Lower leg skin (tissue), 4 donors: ENCODE results near the gene METTL13. TPM values are rescaled to one million over a fixed set of nuclear protein-coding genes. Genes with fewer than 3 reads are reported as not detected.

Experiments used
- DNase-seq, 2 donors: peaks; one replicate each; pipeline ENCODE4 v3.0.0-alpha.2; 2019; ENCODE audit warnings: low spot score in 2 of 2
- H3K4me3 ChIP-seq: fragments of 200-600 bp; sonication (generic); 2 replicates; pipeline ENCODE4 v1.5.1; 2017; ENCODE audit warnings: mild to moderate bottlenecking, low read depth; ENCODE audit not compliant: poor library complexity, severe bottlenecking
- POLR2A ChIP-seq, 2 donors: fragments of 450-650 bp; IDR thresholded peaks; one replicate each; pipeline ENCODE4 v1.6.1; 2016 to 2017; ENCODE audit warnings: antibody characterized with exemption in 2 of 2, mild to moderate bottlenecking in 1 of 2, moderate library complexity in 1 of 2
- WGBS, 2 donors: methylation state at CpG; one replicate each; pipeline ENCODE4 v1.1.5; 2018; 5-methylcytosine and 5-hydroxymethylcytosine counted together
- intact Hi-C: fragments of 100-400 bp; cut with DNase I; formaldehyde crosslinking; loops from one replicate; pipeline ENCODE4 v1.15.0; 2023; ENCODE audit warnings: low total_unique reads
- total RNA-seq, 4 donors: library from RNA; depleted of rRNA; stranded (reverse); fragments of >200 nt; gene quantifications; one replicate each; pipeline ENCODE4 v1.1.0, GENCODE V29; 2016
- TF ChIP-seq, protein P1 (sequence below), 3 donors: fragments of 450-650 bp; IDR thresholded peaks; one replicate each; pipeline ENCODE4 v1.5.1; 2016; ENCODE audit warnings: antibody characterized with exemption in 3 of 3, mild to moderate bottlenecking in 3 of 3, moderate library complexity in 2 of 3

The METTL13 gene
- total RNA-seq, 4 donors from 2014 or later = 10.2 to 25.4 (median 17.7) TPM

DNA sequence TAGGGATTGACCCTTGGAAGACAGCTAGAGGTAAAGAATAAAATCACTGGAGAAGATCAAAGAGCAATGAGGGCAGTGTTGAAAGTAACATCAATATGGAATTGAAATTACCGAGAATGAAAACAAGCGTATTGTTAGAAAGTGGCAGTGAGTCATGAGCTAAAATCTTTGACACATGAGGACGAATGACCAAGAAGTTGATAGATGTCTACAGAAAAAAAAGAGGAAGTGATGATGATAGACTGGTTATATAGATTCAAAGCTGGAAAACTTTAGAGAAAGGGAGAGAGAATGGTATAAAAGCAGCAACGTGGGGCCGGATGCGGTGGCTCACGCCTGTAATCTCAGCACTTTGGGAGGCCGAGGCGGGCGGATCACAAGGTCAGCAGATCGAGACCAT lies 47.3 kb downstream of the METTL13 start:
- no peak for DNase-seq
- 95 to 96% methylated on average over 11 of the region's 11 CpGs for WGBS, 2 donors
- TF ChIP-seq, protein P1, sequence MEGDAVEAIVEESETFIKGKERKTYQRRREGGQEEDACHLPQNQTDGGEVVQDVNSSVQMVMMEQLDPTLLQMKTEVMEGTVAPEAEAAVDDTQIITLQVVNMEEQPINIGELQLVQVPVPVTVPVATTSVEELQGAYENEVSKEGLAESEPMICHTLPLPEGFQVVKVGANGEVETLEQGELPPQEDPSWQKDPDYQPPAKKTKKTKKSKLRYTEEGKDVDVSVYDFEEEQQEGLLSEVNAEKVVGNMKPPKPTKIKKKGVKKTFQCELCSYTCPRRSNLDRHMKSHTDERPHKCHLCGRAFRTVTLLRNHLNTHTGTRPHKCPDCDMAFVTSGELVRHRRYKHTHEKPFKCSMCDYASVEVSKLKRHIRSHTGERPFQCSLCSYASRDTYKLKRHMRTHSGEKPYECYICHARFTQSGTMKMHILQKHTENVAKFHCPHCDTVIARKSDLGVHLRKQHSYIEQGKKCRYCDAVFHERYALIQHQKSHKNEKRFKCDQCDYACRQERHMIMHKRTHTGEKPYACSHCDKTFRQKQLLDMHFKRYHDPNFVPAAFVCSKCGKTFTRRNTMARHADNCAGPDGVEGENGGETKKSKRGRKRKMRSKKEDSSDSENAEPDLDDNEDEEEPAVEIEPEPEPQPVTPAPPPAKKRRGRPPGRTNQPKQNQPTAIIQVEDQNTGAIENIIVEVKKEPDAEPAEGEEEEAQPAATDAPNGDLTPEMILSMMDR (IDR thresholded peaks at IDR 0.05) = no peak
- TF ChIP-seq POLR2A (IDR thresholded peaks at IDR 0.05) = no peak
- intact Hi-C loops = no loop called here
- no peak overlapping the region for H3K4me3 ChIP-seq

DNA sequence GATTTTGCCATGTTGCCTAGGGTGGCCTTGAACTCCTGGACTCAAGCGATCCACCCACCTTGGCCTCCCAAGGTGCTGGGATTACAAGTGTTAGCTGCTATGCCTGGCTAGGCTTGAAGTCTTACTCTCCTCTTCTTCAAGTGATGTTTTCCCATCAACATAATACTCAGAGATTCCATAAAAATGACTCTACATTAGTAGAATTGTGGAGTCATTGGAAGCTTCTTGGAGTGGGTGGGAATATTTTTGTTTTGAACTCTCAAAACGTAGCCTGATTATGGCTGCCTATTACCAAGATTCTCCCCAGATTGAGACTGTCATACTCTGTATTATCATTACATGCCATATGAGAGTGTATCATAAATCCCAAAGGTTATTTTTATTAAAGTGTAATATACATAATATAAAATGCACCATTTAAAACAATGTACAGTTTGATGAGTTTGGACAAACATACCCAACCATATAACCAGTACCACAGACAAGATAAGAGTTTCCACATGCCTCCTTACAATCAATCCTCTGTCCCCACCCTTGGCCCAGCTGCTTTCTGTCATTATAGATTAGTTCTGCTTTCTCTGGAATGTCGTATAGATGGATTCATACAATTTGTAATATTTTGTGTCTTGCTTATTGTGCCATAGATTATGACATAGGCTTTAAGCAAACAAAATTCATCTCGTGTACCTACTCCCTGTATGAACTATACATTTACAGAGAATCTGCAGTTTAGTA lies 51.8 kb downstream of the METTL13 start:
- no peak for DNase-seq
- TF ChIP-seq POLR2A (IDR thresholded peaks at IDR 0.05) = no peak
- TF ChIP-seq, protein P1 (IDR thresholded peaks at IDR 0.05) = no peak
- 70 to 85% methylated on average over 4 of the region's 4 CpGs for WGBS, 2 donors
- intact Hi-C loops = no loop called here
- no peak overlapping the region for H3K4me3 ChIP-seq

DNA sequence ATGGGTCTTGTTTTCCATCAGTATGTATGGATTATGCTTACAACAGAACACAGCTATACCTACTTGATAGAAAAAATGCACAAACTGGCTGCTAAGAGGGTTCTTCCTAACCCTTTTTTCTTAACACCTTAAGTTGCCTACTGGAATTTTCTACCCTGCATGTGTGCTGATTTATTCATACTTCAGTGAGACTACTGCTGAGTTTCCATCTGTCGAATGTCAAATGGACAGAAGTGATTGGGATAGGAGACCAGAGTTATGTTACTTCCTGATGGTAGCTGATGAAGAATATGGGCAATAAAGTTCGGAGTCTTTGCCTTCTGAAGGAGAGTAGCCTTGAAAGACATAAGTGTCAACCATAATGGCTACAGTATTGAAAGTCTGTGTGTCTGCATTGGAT lies 53.4 kb downstream of the METTL13 start:
- 89 to 97% methylated on average over 2 of the region's 2 CpGs for WGBS, 2 donors
- intact Hi-C loops = no loop called here

DNA sequence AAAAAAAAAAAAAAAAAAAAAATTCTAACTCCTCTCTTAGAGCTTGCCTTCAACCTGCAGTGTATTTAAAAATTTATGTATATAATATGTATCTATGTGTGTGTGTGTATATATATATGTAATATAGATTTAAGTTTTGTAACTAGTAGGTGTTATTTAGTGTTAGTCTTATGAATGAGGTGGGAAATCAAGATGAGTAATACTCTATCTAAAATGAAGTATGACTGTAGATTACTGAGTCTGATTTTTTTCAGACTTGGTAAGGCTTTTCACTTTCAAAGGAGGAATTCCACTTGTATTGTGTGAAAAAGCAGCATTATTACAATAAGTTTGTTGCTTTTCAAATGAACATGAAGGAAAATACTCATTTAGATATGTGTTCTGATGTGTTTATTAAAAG lies 54.4 kb downstream of the METTL13 start:
- intact Hi-C loops = no loop called here
- TF ChIP-seq, protein P1 (IDR thresholded peaks at IDR 0.05) = no peak
- TF ChIP-seq POLR2A (IDR thresholded peaks at IDR 0.05) = no peak
- DNase-seq = no peak
- no peak overlapping the region for H3K4me3 ChIP-seq

More for the DNA sequence above, 53.4 kb downstream of the METTL13 start:
- DNase-seq = no peak
- no peak overlapping the region for H3K4me3 ChIP-seq
- TF ChIP-seq POLR2A (IDR thresholded peaks at IDR 0.05) = no peak
- TF ChIP-seq, protein P1 (IDR thresholded peaks at IDR 0.05) = no peak

DNA sequence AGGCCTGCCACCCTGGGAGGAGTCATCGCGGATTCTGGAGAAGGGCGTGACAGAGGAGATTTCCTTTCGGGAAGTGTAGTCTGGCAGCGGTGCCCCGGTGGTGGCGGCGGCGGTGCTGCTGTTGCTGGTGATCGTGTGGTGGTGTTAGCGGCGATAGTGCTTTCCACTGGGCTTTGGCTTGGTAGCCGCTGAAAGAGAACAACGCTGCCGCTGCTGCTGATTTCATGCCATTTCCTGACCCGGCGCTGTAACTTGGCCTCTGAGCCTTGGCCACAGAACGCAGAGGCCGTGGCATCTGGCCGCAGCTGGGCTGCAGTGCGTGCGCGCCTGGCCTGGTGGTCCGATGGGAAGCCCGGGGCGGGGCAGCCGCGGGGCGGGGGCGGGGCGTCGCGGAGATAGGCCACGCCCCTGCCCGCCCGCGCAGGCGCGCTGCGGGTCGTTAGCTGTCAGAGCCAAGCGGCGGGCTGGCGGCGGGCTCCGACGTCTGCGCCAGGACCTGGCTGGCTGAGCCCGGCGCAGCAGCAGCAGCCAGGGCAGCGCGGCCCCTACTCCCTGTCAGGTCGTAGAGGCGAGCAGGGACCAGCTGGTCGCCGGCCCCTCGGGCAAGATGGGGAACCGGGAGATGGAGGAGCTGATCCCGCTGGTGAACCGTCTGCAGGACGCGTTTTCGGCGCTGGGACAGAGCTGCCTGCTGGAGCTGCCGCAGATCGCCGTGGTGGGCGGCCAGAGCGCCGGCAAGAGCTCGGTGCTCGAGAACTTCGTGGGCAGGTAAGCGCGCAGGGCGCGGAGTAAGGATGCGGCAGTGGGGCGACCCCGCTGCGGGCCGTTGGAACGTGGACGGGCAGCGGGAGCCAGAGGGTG lies 59.8 kb downstream of the METTL13 start, which contains the start of gene DNM3:
Gene DNM3, plus strand, starts transcription at position 449 of the 861 bp plus-strand sequence. Its CDS starts 159 bp downstream, at position 608.
- DNase-seq = peak; percentile 45 to 95
- H3K4me3 ChIP-seq = peak within 1 kb of the TSS; percentile 49
- intact Hi-C loops = no loop called here
- no peak for TF ChIP-seq POLR2A (IDR thresholded peaks at IDR 0.05)
- TF ChIP-seq, protein P1 (IDR thresholded peaks at IDR 0.05) = no peak
- 1 to 2% methylated on average over 43 to 55 of the region's 85 CpGs for WGBS, 2 donors
